DOHH2 (cell line): Measurements from ENCODE around the gene RCN2.
"Not testable (repeated sequence)": the region's sequence is repeated elsewhere in the genome, so short reads cannot be mapped to it uniquely, and the experiment has no call there.

Source experiments
- H3F3A ChIP-seq: fragments of 200-600 bp; sonication (generic), shearing (Covaris generic); 2 replicates; pipeline ENCODE4 v1.6.0; 2016; ENCODE audit warnings: antibody characterized with exemption, mild to moderate bottlenecking; ENCODE audit not compliant: control insufficient read depth, insufficient read depth
- H3K27ac ChIP-seq: fragments of 200-600 bp; sonication (generic); 2 replicates; pipeline ENCODE4 v1.5.1; 2014; ENCODE audit warnings: low read depth, mild to moderate bottlenecking, low read length, moderate library complexity
- H3K27me3 ChIP-seq: fragments of 200-600 bp; sonication (generic); 2 replicates; pipeline ENCODE4 v1.6.1; 2014; ENCODE audit warnings: mild to moderate bottlenecking, low read length, mixed read lengths; ENCODE audit not compliant: control insufficient read depth
- H3K36me3 ChIP-seq: fragments of 200-600 bp; sonication (generic); 2 replicates; pipeline ENCODE4 v1.6.1; 2014; ENCODE audit warnings: mild to moderate bottlenecking, low read length, moderate library complexity, mixed read lengths; ENCODE audit not compliant: control insufficient read depth
- H3K4me1 ChIP-seq: fragments of 200-600 bp; sonication (generic); 2 replicates; pipeline ENCODE4 v1.6.1; 2014; ENCODE audit warnings: mild to moderate bottlenecking, low read length, mixed read lengths; ENCODE audit not compliant: control insufficient read depth
- H3K4me2 ChIP-seq: fragments of 200-600 bp; sonication (generic); 2 replicates; pipeline ENCODE4 v1.6.0; 2014; ENCODE audit warnings: mild to moderate bottlenecking, low read length, moderate library complexity
- H3K4me3 ChIP-seq: fragments of 200-600 bp; sonication (generic); 2 replicates; pipeline ENCODE4 v1.5.1; 2014; ENCODE audit warnings: mild to moderate bottlenecking, low read length, mixed read lengths
- H3K79me2 ChIP-seq: fragments of 200-600 bp; sonication (generic); 2 replicates; pipeline ENCODE4 v1.6.1; 2014; ENCODE audit warnings: mild to moderate bottlenecking, low read length, mixed read lengths; ENCODE audit not compliant: control insufficient read depth
- H3K9me2 ChIP-seq: fragments of 200-600 bp; sonication (generic); replicated peaks from 2 replicates; pipeline ENCODE4 v1.6.1; 2014; ENCODE audit warnings: mild to moderate bottlenecking, low read length, mixed read lengths; ENCODE audit not compliant: control insufficient read depth
- H3K9me3 ChIP-seq: fragments of 200-600 bp; sonication (generic); 2 replicates; pipeline ENCODE4 v1.6.1; 2014; ENCODE audit warnings: antibody characterized with exemption, low read length, mixed read lengths; ENCODE audit not compliant: control insufficient read depth, insufficient read depth
- H4K20me1 ChIP-seq: fragments of 200-600 bp; sonication (generic); 2 replicates; pipeline ENCODE4 v1.6.0; 2014; ENCODE audit warnings: low read depth, mild to moderate bottlenecking, antibody characterized with exemption, low read length, moderate library complexity; ENCODE audit not compliant: control insufficient read depth, insufficient read depth
- CTCF ChIP-seq: fragments of 200-600 bp; sonication (generic); IDR thresholded peaks from one replicate; pipeline ENCODE4 v1.5.1; 2014; ENCODE audit warnings: antibody characterized with exemption, mild to moderate bottlenecking, low read depth, low read length; ENCODE audit not compliant: poor library complexity, severe bottlenecking
- EZH2phosphoT487 ChIP-seq: fragments of 200-600 bp; sonication (generic); IDR thresholded peaks from 2 replicates; pipeline ENCODE4 v1.6.1; 2017; ENCODE audit warnings: borderline replicate concordance, mild to moderate bottlenecking, antibody characterized with exemption, low read length, moderate library complexity, mixed read lengths

The RCN2 gene

GRCh38 chr15:76964157-76964556 lies 32.6 kb downstream of the RCN2 start:
- no peaks in the 10 kb centered on the region for H3K36me3 ChIP-seq
- H3K27me3 ChIP-seq, result peaks cover 45% of the 10 kb centered on the region
- no peak overlapping the region for H3K4me2 ChIP-seq
- no peaks in the 10 kb centered on the region for H3K9me2 ChIP-seq
- no peaks in the 10 kb centered on the region for H3K79me2 ChIP-seq
- no peak overlapping the region for H3K4me3 ChIP-seq
- H4K20me1 ChIP-seq, result no peaks in the 10 kb centered on the region
- no peaks in the 10 kb centered on the region for H3F3A ChIP-seq
- no peaks in the 10 kb centered on the region for H3K9me3 ChIP-seq
- no peaks in the 10 kb centered on the region for H3K4me1 ChIP-seq
- TF ChIP-seq EZH2phosphoT487 (no peak), CTCF (no peak)
- H3K27ac ChIP-seq, result no peak overlapping the region

- H3K79me2 ChIP-seq, H3K9me2 ChIP-seq, H3F3A ChIP-seq, H3K4me3 ChIP-seq, H3K9me3 ChIP-seq, H3K36me3 ChIP-seq, H3K27ac ChIP-seq, H4K20me1 ChIP-seq, H3K4me2 ChIP-seq, H3K4me1 ChIP-seq: not testable (repeated sequence)
- H3K27me3 ChIP-seq, result peaks cover 51% of the 10 kb centered on the region
Measured at GRCh38 chr15:76966051-76966450, 34.5 kb downstream of the RCN2 start.

- Histone ChIP-seq H3K27me3 (peaks cover 50% of the 10 kb centered on the region), H3F3A (no peaks in the 10 kb centered on the region), H3K4me2 (no peak overlapping the region), H3K36me3 (no peaks in the 10 kb centered on the region), H3K79me2 (no peaks in the 10 kb centered on the region), H3K4me3 (no peak overlapping the region), H3K27ac (no peak overlapping the region), H3K9me2 (no peaks in the 10 kb centered on the region), H3K9me3 (no peaks in the 10 kb centered on the region), H3K4me1 (no peaks in the 10 kb centered on the region), H4K20me1 (no peaks in the 10 kb centered on the region)
- TF ChIP-seq EZH2phosphoT487 (no peak), CTCF (no peak)
Measured at GRCh38 chr15:76967067-76967466, 35.5 kb downstream of the RCN2 start.

GRCh38 chr15:76968306-76968705 lies 36.8 kb downstream of the RCN2 start:
- H3K36me3 ChIP-seq, result no peaks in the 10 kb centered on the region
- no peak overlapping the region for H3K27ac ChIP-seq
- H3F3A ChIP-seq, result no peaks in the 10 kb centered on the region
- no peak overlapping the region for H3K4me3 ChIP-seq
- H3K4me2 ChIP-seq, result no peak overlapping the region
- no peak for TF ChIP-seq CTCF
- TF ChIP-seq EZH2phosphoT487, result no peak
- H3K9me3 ChIP-seq, result no peaks in the 10 kb centered on the region
- no peaks in the 10 kb centered on the region for H3K79me2 ChIP-seq
- peaks cover 39% of the 10 kb centered on the region for H3K27me3 ChIP-seq
- H3K9me2 ChIP-seq, result no peaks in the 10 kb centered on the region
- no peaks in the 10 kb centered on the region for H3K4me1 ChIP-seq
- H4K20me1 ChIP-seq, result no peaks in the 10 kb centered on the region
